ENCODE results near the gene TAT.
A peak's percentile ranks its signal among the peaks of the same experiment; 100 is the strongest.
"Not testable (repeated sequence)": the region's sequence is repeated elsewhere in the genome, so short reads cannot be mapped to it uniquely, and the experiment has no call there.

Gene TAT

DNA sequence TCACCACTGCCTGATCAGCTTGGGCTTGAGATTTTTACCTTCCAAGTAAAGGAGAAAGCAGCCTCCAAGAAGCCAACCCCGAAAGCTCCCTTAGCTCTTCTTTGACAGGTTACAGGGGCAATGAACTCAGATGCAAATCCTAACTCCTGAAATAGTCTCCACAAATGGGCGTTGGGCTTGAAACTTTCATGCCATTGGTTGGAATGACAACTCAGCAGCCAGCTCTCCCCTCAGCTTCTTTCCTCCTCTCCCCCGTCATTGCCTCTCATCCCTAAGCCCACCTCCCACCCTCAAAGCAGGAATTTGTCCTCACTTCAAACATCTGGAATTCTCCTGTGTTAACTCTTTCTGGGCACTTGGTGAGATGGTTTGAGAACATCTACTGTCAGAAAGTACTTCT, at the start of gene TAT:
TAT (minus strand) TSS at position 122 of the 400 bp plus-strand sequence. CDS start 677 bp downstream, outside the sequence.
- DNase-seq, result no peak

DNA sequence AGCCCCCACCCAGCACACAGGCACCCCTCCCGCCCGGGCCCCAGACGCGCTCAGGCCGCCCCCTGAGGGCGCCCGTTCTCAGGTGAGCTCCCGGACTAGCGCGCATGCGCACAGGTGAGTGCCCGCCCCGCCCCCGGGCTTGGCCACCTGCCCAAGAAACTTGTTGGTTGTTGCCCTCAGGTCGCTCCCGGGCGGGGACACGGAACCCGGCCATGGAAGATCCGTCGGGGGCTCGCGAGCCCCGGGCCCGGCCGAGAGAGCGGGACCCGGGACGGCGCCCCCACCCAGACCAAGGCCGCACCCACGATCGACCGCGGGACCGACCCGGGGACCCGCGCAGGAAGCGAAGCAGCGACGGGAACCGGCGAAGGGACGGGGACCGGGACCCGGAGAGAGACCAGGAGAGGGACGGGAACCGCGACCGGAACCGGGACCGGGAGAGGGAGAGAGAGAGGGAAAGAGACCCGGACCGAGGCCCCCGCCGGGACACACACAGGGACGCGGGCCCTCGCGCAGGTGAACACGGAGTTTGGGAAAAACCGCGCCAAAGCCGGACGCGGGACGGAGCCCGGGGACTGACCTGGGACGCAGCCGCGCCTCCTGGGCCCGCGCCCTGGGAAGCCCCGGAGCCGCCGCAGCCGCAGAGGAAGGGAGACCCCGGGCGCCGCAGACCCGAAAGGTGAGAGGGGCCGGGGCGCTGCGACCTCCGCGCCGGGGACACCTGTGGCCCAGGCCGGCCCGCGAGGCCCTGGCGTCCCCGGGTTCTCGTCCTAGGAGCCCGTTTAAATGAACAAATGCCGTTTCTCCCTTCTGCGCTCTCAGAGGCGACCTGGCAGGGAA, 49.3 kb upstream of the TAT start, which contains the start of gene MARVELD3:
MARVELD3 (plus strand) TSS at position 167 of the 840 bp plus-strand sequence; CDS start at position 213, 46 bp downstream.
- DNase-seq, result no peak

DNA sequence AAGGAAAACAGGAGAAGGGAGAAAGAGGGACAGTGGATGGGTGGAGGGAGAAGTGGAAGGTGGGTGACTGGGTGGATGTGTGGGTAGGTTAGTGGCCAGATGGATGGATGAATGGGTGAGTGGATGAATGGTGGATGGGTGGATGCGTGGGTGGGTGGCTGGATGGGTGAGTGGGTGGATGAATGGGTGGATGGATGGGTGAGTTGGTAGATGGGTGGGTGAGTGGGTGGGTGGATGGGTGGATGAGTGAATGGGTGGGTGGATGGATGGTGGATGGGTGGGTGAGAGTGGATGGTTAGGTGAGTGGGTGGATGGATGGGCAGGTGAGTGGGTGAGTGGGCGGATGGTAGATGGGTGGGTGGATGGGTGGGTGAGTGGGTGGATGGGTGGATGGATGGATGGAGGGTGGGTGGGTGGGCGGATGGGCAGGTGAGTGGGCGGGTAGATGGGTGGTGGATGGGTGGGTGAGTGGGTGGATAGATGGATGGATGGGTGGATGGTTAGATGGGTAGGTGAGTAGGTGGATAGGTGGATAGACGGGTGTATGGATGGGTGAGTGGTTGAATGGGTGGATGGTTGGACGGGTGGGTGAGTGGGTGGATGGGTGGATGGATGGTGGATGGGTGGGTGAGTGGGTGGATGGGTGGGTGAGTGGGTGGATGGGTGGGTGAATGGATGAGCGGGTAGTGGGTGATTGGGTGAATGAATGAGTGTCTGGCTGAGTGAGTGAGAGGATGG, 48.4 kb upstream of the TAT start:
- DNase-seq, result no peak

DNA sequence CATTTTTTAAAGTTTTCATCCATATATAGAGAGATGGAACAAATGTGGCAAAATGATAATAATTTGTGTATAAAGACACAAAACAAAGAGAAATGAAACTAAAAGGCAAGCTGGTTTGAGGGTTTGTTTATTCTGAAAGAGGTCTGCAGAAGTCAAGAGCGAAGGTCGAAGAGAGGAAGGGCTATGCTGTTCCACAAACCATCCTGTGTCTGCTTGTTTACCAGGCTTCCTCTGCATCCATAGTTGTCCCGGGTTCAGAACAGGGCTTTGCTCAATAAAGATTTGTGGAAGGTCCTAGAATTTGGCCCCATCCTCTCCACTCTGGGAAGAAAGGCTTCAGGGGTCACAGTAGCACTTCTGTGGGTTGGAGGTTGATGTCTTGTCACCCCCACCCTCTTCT, 46.7 kb upstream of the TAT start:
- DNase-seq, result no peak

DNA sequence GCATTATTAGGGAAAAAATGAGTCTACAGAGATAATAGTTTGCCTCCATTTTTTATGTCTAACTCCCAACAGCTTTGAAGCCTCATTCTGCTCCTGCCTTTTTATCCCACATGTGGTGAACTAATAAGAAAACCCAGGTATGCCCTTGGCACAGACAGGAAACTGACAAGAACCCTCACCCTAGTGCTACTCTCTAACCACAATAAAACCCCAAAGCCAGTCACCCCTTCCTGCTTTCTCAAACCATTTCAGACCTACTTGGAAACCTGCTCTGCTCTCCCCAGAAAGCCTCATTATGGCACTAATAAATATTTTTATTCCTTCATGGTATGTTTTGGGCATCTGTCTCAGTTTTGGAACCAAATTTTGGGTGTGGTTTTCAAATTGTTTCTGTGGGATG, 45.2 kb upstream of the TAT start:
- peak; percentile 60 for DNase-seq

DNA sequence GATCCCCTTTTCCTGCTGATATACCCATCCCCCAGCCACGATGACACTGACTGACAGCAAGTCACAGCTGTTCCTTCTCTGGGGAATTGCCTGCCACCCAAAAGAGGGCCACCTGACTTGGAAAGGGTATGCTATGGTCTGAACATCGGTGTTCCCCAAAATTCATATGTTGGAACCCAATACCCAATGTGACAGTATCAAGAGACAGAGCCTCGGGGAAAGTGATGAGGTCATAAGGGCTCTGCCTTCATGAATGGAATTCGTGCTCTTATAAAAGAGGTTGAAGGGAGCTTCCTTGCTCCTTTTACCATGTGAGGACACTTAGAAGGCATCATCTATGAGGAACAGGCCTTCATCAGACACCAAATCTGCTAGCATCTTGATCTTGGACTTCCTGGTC, 41.5 kb upstream of the TAT start:
- no peak for DNase-seq

DNA sequence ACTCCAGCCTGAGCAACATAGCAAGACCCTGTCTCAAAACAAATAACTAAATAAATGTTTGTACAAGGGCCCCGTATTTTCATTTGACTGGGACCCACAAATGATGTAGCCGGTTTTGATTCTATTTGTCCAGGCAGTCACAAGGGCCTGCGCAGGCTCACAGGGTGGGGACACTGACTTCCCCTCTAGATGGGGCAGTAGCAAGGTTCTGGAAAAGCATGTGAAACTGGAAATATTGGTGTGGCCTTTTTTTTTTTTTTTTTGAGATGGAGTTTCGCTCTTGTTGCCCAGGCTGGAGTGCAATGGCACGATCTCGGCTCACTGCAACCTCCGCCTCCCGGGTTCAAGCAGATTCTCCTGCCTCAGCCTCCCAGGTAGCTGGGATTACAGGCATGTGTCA, 38.1 kb upstream of the TAT start:
- not testable (repeated sequence) for DNase-seq

DNA sequence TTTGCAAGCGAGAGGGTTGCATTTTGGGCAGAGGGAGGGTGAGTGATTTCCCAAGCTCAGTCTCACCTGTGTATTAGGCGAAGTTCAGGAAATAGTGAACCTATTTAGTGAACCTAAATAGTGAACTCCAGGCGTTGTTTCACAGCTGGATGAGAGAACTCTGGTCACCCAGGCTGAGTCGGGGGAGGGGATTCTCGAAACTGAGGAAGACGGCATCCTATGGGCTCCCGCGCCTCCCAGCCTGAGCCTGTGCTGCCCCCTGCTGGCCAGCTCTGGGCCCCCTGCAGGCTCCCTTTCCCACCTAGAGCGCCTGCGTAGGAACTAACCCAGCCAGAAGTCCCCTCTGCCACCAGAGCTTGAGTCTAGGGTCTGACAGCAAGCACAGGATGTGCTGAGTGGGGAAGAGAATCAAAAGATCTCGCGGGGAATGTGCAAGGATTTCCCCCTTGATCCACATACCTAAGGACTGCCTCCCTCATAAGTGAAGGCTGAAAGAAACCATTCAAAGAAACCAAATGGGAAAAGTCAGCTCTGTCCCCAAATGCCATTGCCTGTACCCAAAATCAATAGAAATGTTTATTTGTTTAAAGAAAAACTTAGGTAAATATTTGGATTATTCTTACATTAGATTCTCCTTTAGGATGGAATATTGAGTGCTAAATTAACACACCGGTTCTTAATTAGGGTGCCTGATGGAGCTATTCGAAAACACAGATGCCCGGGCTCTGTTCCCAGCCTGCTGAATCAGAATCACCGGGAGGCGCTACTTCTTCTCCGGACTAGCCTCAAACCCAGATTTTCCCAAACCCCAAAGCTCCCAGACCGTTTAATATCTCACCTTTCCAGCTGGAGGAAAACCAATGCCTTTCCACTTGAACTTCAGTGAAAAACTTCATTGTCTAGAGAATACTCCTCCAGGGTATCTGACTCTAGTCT, 34.3 kb upstream of the TAT start:
- peak; percentile 78 for DNase-seq

DNA sequence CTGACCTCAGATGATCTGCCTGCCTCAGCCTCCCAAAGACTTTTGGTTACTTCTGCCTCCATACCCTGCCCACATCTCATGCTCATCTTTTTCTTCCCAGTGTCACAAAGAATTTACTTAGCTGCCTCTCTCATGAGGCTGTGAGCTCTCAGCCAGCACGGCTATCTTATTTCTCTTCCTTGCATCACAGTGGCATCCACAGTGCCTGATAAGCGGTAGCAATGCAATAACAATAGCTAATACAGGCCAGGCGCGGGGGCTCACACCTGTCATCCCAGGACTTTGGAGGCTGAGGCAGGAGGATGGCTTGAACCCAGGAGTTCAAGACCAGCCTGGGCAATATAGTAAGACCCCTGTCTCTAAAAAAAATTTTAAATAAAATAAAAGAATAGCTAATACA, 33.6 kb upstream of the TAT start:
- no peak for DNase-seq

DNA sequence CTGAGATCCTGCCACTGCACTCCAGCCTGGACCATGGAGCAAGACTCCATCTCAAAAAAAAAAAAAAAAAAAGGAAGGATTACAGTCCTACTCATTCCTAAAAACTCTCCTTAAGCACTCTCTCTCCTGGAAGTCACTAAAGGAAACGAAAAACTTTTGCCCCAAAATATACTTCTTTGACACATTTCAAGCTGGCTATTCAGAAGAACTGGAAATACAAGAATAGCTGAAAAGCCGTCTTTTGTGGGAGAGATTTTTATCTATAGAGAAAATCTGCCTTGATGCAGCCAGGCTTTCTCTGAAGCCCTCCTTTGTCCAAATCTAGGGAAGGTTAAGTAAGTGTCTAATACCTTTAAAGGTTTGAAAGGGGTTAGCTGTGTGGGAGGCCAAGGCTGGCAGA, 32.2 kb upstream of the TAT start:
- DNase-seq, result no peak

DNA sequence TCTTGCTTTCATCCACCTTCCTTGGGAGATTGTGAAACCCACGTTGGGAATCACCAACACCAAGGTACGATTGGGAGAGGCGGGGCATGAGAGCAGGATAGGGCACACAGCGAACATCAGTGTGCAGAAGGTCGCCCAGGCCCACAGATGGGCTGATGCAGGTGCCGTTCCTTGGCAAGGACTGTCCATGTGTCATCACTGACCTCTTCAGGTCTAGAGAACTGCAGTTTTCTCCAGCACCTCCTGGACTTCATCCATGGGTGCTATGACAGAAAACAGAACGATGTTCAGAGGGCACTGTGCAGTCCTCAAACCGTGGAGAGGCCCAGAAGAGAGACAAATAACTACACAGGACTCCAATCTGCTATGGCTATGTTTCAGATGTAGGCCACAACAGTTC, 23.9 kb upstream of the TAT start:
- no peak for DNase-seq

DNA sequence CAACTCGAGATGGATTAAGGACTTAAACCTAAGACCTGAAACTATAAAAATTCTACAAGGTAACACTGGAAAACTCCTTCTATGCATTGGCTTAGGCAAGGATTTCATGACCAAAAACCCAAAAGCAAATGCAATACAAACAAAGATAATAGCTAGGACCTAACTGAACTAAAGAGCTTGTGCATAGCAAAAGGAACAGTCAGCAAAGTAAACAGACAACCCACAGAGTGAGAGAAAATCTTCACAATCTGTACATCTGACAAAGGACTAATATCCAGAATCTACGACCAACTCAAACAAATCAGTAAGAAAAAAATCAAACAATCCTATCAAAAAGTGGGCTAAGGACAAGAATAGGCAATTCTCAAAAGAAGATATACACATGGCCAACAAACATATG, 21.5 kb upstream of the TAT start:
- not testable (repeated sequence) for DNase-seq

DNA sequence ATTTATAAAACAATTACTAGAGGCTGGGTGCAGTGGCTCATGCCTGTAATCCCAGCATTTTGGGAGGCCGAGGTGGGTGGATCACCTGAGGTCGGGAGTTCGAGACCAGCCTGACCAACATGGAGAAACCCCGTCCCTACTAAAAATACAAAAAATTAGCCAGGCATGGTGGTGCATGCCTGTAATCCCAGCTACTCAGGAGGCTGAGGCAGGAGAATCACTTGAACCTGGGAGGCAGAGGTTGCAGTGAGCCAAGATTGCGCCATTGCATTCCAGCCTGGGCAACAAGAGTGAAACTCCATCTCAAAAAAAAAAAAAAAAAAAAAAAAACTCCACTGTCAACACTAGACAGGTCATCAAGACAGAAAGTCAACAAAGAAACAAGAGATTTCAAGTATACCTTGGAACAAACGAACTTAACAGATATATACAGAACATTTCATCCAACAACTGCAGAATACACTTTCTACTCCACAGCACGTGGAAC, 18.5 kb upstream of the TAT start:
- not testable (repeated sequence) for DNase-seq

DNA sequence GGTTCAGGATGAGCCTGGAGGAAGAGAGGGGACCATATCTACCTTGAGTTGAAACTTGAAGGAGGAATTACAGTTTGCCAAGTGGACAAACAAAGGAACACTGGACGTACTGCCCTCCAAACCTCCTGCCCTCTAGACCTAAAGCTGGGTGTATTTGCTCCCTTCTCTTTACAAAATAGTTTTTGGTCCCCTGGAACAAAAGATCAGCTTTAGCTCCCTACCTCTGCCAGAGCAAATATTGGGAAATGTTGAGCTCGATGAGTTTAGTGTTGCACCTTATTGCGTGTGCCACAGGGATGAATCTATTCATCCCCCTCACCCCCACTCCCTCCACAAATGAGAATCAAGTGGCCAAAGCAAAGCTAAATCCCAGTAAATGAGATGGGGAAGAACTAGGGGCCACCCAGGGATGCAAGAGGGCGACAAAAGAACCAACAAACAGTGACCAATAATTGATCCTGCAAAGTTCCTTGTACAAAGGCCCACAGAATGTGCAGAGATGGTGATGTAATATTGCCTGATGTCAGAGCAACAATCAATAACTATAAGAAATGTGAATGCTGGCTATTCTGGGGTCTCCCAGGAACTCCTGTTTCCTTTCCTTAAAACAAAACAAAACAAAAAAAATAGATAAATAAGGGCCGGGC, 17.2 kb upstream of the TAT start:
- no peak for DNase-seq

DNA sequence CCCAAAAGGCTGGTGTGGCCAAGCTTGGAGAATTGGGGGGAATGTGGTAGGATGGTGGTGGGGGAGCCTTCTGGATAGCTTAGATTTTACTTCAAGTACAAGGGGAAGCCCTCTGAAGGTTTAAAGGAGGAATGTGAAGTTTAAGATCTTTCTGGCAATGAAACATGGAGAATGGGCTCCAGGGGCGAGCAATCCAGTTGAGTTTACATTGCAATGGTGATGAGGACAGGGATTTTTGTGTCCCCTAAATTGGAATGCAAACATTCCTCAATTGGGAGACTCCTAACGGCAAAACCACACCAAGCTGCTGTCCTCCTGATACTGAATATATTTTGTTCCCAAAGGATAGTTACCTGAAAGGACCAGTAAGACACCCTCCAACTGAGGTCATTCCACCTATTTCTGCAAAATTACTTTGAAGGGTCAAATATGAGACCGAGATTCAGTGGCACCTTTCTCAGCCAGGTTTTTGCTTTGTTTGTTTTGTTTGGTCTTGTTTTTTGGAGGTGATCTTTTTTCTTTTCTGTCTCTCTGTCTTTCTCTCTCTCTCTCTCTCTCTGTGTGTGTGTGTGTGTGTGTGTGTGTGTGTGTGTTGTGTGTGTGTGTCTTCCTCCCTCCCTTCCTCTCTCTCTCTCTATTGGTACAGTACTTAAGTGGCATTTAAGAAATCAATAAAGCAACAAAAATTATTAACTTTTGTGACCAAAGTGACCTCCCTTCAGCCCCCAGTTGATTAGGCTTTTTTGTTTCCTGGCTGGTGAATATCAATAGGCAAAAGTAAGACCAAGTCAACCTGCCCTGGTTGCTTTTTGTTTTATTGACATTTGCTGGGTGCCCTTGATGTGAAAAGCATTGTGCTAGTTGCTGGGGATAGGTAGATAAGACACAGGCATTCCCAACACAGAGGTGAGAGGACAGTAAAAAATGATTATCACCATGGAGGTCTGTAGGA, 16.4 kb upstream of the TAT start:
- DNase-seq, result no peak

DNA sequence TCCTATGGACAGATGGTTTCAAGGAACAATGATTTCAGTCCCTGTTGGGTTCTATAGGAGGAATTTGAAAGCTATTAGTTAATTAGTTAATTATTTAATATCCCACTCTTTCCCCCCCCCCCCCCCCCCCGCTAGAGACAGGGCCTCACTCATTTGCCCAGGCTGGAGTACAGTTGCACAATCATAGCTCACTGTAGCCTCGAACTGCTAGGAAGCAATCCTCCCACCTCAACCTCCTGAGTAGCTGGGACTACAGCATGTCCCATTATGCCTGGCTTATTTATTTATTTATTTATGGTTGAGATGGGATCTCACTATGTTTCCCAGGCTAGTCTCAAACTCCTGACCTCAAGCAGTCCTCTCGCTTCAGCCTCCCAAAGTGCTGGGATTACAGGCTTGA, 15.0 kb upstream of the TAT start:
- DNase-seq, result no peak

DNA sequence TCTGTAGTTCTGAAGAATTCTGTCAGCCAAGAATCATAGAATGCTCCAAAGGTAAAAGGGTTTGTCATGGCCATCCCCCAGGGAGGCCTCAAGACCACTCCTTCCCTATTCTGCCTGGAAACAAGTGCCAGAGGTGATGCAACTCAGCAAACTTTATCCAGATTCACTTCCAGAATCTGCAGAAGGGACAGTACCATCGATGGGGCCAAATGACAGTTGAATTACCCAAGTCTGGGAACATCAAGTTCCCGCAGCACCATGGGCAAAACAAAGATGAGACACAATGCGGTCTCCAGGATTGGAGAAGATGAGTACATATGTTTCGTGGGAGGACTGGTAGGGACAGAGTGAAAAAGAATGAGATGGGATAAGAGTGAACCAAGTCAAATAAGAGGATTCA, 13.7 kb upstream of the TAT start:
- no peak for DNase-seq

DNA sequence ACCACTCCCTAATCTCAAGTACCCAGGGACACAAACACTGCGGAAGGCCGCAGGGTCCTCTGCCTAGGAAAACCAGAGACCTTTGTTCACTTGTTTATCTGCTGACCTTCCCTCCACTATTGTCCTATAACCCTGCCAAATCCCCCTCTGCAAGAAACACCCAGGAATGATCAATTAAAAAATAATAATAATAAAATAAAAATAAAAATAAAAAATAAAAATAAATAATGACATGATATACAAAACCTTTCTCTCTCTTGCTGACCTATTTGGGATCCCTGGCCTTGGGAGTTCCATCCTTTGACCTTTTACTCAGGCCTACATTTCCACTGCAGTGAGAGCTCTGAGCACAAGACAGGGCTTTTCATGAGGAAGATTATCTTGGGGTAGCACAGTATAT, 13.2 kb upstream of the TAT start:
- not testable (repeated sequence) for DNase-seq

DNA sequence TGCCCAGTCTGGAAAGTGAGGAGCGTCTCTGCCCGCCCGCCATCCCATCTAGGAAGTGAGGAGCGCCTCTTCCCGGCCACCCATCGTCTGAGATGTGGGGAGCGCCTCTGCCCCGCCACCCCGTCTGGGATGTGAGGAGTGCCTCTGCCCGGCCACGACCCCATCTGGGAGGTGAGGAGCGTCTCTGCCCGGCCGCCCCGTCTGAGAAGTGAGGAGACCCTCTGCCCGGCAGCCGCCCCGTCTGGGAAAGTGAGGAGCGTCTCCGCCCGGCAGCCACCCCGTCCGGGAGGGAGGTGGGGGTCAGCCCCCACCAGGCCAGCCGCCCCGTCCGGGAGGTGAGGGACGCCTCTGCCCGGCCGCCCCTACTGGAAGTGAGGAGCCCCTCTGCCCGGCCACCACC, 12.4 kb upstream of the TAT start:
- DNase-seq, result not testable (repeated sequence)

DNA sequence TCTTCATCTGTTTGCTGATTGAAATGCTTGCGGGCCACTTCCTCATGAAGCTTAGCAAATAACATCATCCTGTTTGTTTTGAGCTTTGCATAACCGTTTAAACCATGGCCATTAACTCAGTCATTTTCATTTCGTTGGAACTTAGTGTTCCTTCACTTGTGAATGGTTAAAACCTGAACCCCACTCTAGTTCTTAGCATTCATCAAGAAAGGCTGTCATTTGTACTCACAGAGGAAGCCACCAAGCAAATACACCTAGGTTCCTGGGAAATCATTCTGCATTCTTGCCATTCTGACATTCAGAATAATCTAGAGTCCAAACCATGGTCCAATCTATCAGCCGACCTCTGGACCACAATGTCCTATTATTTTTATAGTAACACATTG, 8.4 kb upstream of the TAT start:
- no peak for DNase-seq

Data from activated CD4-positive, alpha-beta T cell treated with anti-CD3 and anti-CD28 coated beads, Interleukin-2, amount 50 U/mL, for 16 hours (primary cell).